WERI-Rb-1 (cell line): ENCODE results near the gene PDE7B.

ENCODE experiments used
- DNase-seq: peaks from one replicate; pipeline ENCODE4 v3.0.0-alpha.2; 2020
- H3K27ac ChIP-seq: fragments of 250-450 bp; sonication (Bioruptor Pico); 2 replicates; pipeline ENCODE4 v1.5.1; 2020; ENCODE audit warnings: mild to moderate bottlenecking, moderate library complexity
- H3K27me3 ChIP-seq: fragments of 250-450 bp; sonication (Bioruptor Pico); 2 replicates; pipeline ENCODE4 v1.5.1; 2021; ENCODE audit warnings: mild to moderate bottlenecking, low read depth, moderate library complexity; ENCODE audit not compliant: insufficient read depth, severe bottlenecking
- H3K36me3 ChIP-seq: fragments of 250-450 bp; sonication (Bioruptor Pico); 2 replicates; pipeline ENCODE4 v1.5.1; 2020; ENCODE audit warnings: mild to moderate bottlenecking, moderate library complexity
- H3K4me3 ChIP-seq: 2 replicates; pipeline ENCODE4 v1.5.1; 2011; ENCODE audit warnings: low read depth, mild to moderate bottlenecking, control low read depth, low read length
- H3K9me3 ChIP-seq: fragments of 250-450 bp; sonication (Bioruptor Pico); 2 replicates; pipeline ENCODE4 v1.5.1; 2021; ENCODE audit warnings: mild to moderate bottlenecking, moderate library complexity; ENCODE audit not compliant: severe bottlenecking
- CTCF ChIP-seq: IDR thresholded peaks from 2 replicates; pipeline ENCODE4 v1.5.1; 2011; ENCODE audit warnings: low read depth, mild to moderate bottlenecking, control low read depth, inconsistent platforms, low read length

The PDE7B gene

GRCh38 chr6:136169394-136170148 lies 318.1 kb downstream of the PDE7B start:
- no peaks in the 10 kb centered on the region for H3K27me3 ChIP-seq
- no peaks in the 10 kb centered on the region for H3K36me3 ChIP-seq
- TF ChIP-seq CTCF: no peak
- no peak overlapping the region for H3K27ac ChIP-seq
- no peaks in the 10 kb centered on the region for H3K9me3 ChIP-seq
- no peak overlapping the region for H3K4me3 ChIP-seq
- peak; percentile 14 for DNase-seq

GRCh38 chr6:136171231-136171630 lies 319.7 kb downstream of the PDE7B start:
- H3K36me3 ChIP-seq: no peaks in the 10 kb centered on the region
- no peaks in the 10 kb centered on the region for H3K27me3 ChIP-seq
- no peak overlapping the region for H3K4me3 ChIP-seq
- no peak for DNase-seq
- H3K27ac ChIP-seq: no peak overlapping the region
- TF ChIP-seq CTCF: no peak
- no peaks in the 10 kb centered on the region for H3K9me3 ChIP-seq

GRCh38 chr6:136173519-136174507 lies 322.3 kb downstream of the PDE7B start:
- no peaks in the 10 kb centered on the region for H3K9me3 ChIP-seq
- H3K4me3 ChIP-seq: no peak overlapping the region
- H3K27me3 ChIP-seq: no peaks in the 10 kb centered on the region
- H3K27ac ChIP-seq: no peak overlapping the region
- H3K36me3 ChIP-seq: no peaks in the 10 kb centered on the region
- TF ChIP-seq CTCF: no peak
- DNase-seq: no peak

- H3K9me3 ChIP-seq: no peaks in the 10 kb centered on the region
- no peak overlapping the region for H3K27ac ChIP-seq
- H3K36me3 ChIP-seq: no peaks in the 10 kb centered on the region
- no peak overlapping the region for H3K4me3 ChIP-seq
- no peak for TF ChIP-seq CTCF
- no peak for DNase-seq
- H3K27me3 ChIP-seq: no peaks in the 10 kb centered on the region
These were observed 323.0 kb downstream of the PDE7B start for GRCh38 chr6:136174510-136174909.

- H3K27me3 ChIP-seq: no peaks in the 10 kb centered on the region
- no peak for DNase-seq
- no peaks in the 10 kb centered on the region for H3K36me3 ChIP-seq
- no peak overlapping the region for H3K4me3 ChIP-seq
- no peak for TF ChIP-seq CTCF
- no peak overlapping the region for H3K27ac ChIP-seq
- no peaks in the 10 kb centered on the region for H3K9me3 ChIP-seq
These were observed 324.4 kb downstream of the PDE7B start for GRCh38 chr6:136175873-136176272.
